WTC11 (cell line): ENCODE measurements around the gene PLEKHG7. TPM values are rescaled to one million over a fixed set of nuclear protein-coding genes. Genes with fewer than 3 reads are reported as not detected.

ENCODE experiments used
- ATAC-seq: fragments of 200-7000 bp; cut with Tn5 transposase; 2 replicates; pipeline ENCODE4 v1.10.0; 2021; ENCODE audit warnings: mild to moderate bottlenecking, moderate library complexity
- CTCF ChIA-PET: fragments of 300-600 bp; sonication (Branson Sonifier 250); formaldehyde crosslinking; loops from one replicate; lab custom pipeline; 2021; ENCODE audit warnings: antibody characterized with exemption; lab: Charles Lee
- POLR2A ChIA-PET: fragments of 350-600 bp; sonication (Branson Sonifier 250); formaldehyde crosslinking; loops from one replicate; lab custom pipeline; 2021; ENCODE audit warnings: antibody characterized with exemption; lab: Charles Lee
- DNase-seq: peaks from one replicate; pipeline ENCODE4 v3.0.0; 2021; ENCODE audit warnings: low spot score
- H3K27ac Mint-ChIP-seq: 2 replicates; pipeline ENCODE4 v1.8.0; 2021; ENCODE audit warnings: mixed read lengths
- H3K27me3 Mint-ChIP-seq: 2 replicates; pipeline ENCODE4 v1.8.0; 2021; ENCODE audit warnings: low read depth, mild to moderate bottlenecking, moderate library complexity, mixed read lengths
- H3K36me3 Mint-ChIP-seq: 2 replicates; pipeline ENCODE4 v1.8.0; 2021; ENCODE audit warnings: mixed read lengths
- H3K4me1 Mint-ChIP-seq: 2 replicates; pipeline ENCODE4 v1.8.0; 2022; ENCODE audit warnings: mixed read lengths
- H3K4me3 Mint-ChIP-seq: 2 replicates; pipeline ENCODE4 v1.8.0; 2021; ENCODE audit warnings: mild to moderate bottlenecking, moderate library complexity, mixed read lengths
- H3K9me3 Mint-ChIP-seq: 2 replicates; pipeline ENCODE4 v1.8.0; 2021; ENCODE audit warnings: mixed read lengths
- ATF1 ChIP-seq: sonication (generic); formaldehyde crosslinking; IDR thresholded peaks from 2 replicates; pipeline ENCODE4 v1.8.1; 2023; ENCODE audit warnings: mild to moderate bottlenecking, moderate library complexity, missing genetic modification reagents
- CREM ChIP-seq: sonication (generic); formaldehyde crosslinking; IDR thresholded peaks from 2 replicates; pipeline ENCODE4 v1.8.1; 2022; ENCODE audit warnings: mild to moderate bottlenecking, missing genetic modification reagents, moderate library complexity
- ETV6 ChIP-seq: sonication (generic); formaldehyde crosslinking; IDR thresholded peaks from 2 replicates; pipeline ENCODE4 v1.8.1; 2022; ENCODE audit warnings: mild to moderate bottlenecking, missing genetic modification reagents
- JUN ChIP-seq: sonication (generic); formaldehyde crosslinking; IDR thresholded peaks from 2 replicates; pipeline ENCODE4 v1.8.0; 2023; ENCODE audit warnings: mild to moderate bottlenecking, missing genetic modification reagents
- MXD4 ChIP-seq: fragments of 250-450 bp; sonication (Bioruptor Pico); IDR thresholded peaks from 2 replicates; pipeline ENCODE4 v1.8.0; 2021; ENCODE audit warnings: mild to moderate bottlenecking, moderate library complexity, borderline replicate concordance
- NFATC4 ChIP-seq: fragments of 250-450 bp; sonication (Bioruptor Pico); IDR thresholded peaks from 2 replicates; pipeline ENCODE4 v1.9.0; 2021; ENCODE audit warnings: mild to moderate bottlenecking
- NR1H2 ChIP-seq: sonication (generic); formaldehyde crosslinking; IDR thresholded peaks from 2 replicates; pipeline ENCODE4 v1.9.0; 2021; ENCODE audit warnings: mild to moderate bottlenecking, moderate library complexity, missing genetic modification reagents
- PRRX2 ChIP-seq: fragments of 250-450 bp; sonication (Bioruptor Pico); IDR thresholded peaks from 2 replicates; pipeline ENCODE4 v1.8.0; 2021; ENCODE audit warnings: mild to moderate bottlenecking
- SMAD4 ChIP-seq: sonication (generic); formaldehyde crosslinking; IDR thresholded peaks from 2 replicates; pipeline ENCODE4 v1.8.0; 2022; ENCODE audit warnings: mild to moderate bottlenecking, missing genetic modification reagents
- SOX15 ChIP-seq: fragments of 250-450 bp; sonication (Bioruptor Pico); IDR thresholded peaks from 2 replicates; pipeline ENCODE4 v1.9.0; 2021; ENCODE audit warnings: mild to moderate bottlenecking
- TEAD4 ChIP-seq: sonication (generic); formaldehyde crosslinking; IDR thresholded peaks from 2 replicates; pipeline ENCODE4 v1.8.0; 2022; ENCODE audit warnings: mild to moderate bottlenecking, missing genetic modification reagents
- ZNF232 ChIP-seq: sonication (generic); formaldehyde crosslinking; IDR thresholded peaks from 2 replicates; pipeline ENCODE4 v1.8.0; 2022; ENCODE audit warnings: mild to moderate bottlenecking, missing genetic modification reagents
- ZNF263 ChIP-seq: sonication (generic); formaldehyde crosslinking; IDR thresholded peaks from 2 replicates; pipeline ENCODE4 v1.8.1; 2022; ENCODE audit warnings: low read depth, mild to moderate bottlenecking, moderate library complexity, missing genetic modification reagents
- ZNF425 ChIP-seq: fragments of 250-450 bp; sonication (Bioruptor Pico); conservative IDR thresholded peaks from 2 replicates; pipeline ENCODE4 v1.9.0; 2021; ENCODE audit warnings: mild to moderate bottlenecking
- ZNF671 ChIP-seq: fragments of 250-450 bp; sonication (Bioruptor Pico); IDR thresholded peaks from 2 replicates; pipeline ENCODE4 v1.8.0; 2021; ENCODE audit warnings: mild to moderate bottlenecking
- total RNA-seq: library from RNA; stranded (reverse); gene quantifications from 3 replicates; pipeline ENCODE4 v1.2.3, GENCODE V29; 2021
- TF ChIP-seq, protein P1 (sequence below): sonication (generic); formaldehyde crosslinking; IDR thresholded peaks from 2 replicates; pipeline ENCODE4 v1.8.0; 2023; ENCODE audit warnings: missing genetic modification reagents, mild to moderate bottlenecking, borderline replicate concordance
- TF ChIP-seq, protein P2 (sequence below): fragments of 200-600 bp; IDR thresholded peaks from 2 replicates; pipeline ENCODE4 v1.8.0; 2022; ENCODE audit warnings: antibody characterized with exemption

PLEKHG7 gene
- total RNA-seq, 1 experiment from 2014 or later: not detected

DNA sequence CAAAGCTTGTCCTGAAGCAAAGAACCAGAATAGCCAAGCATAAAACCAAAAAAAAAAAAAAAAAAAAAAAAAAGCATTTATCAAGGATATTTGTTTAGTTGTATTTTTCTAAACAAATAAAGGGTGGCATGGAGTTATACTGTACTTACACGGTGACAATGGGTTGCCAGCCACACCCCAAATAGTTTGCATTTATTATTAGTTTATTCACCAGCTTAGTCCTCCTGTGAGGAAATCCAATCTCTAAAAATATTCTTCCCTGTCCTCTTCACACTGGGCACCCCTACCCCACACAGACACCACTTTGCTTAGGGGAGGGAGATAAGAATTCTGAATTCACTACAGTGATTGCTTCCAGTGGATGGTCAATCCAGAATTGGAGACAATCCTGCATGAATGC lies 18.9 kb downstream of the PLEKHG7 start:
- POLR2A ChIA-PET: no interaction called here
- Mint-ChIP-seq H3K4me3 (no peak overlapping the region), H3K4me1 (peaks cover 10% of the 10 kb centered on the region), H3K36me3 (peaks cover 13% of the 10 kb centered on the region), H3K27me3 (no peaks in the 10 kb centered on the region), H3K9me3 (peaks cover 15% of the 10 kb centered on the region), H3K27ac (no peak overlapping the region)
- no peak for ATAC-seq
- DNase-seq: no peak
- no peak for TF ChIP-seq MXD4 (CRISPR knock-in tag)
- TF ChIP-seq JUN (CRISPR knock-in tag): no peak
- no peak for TF ChIP-seq ETV6 (CRISPR knock-in tag)
- TF ChIP-seq TEAD4 (CRISPR knock-in tag): no peak
- CTCF ChIA-PET: no interaction called here

GRCh38 chr12:92722897-92723296 lies 20.1 kb downstream of the PLEKHG7 start:
- TF ChIP-seq ZNF263 (CRISPR knock-in tag): no peak
- no peak for TF ChIP-seq SMAD4 (CRISPR knock-in tag)
- TF ChIP-seq NR1H2 (CRISPR knock-in tag): no peak
- TF ChIP-seq ZNF232 (CRISPR knock-in tag): no peak
- TF ChIP-seq ZNF671: no peak
- TF ChIP-seq, protein P1, sequence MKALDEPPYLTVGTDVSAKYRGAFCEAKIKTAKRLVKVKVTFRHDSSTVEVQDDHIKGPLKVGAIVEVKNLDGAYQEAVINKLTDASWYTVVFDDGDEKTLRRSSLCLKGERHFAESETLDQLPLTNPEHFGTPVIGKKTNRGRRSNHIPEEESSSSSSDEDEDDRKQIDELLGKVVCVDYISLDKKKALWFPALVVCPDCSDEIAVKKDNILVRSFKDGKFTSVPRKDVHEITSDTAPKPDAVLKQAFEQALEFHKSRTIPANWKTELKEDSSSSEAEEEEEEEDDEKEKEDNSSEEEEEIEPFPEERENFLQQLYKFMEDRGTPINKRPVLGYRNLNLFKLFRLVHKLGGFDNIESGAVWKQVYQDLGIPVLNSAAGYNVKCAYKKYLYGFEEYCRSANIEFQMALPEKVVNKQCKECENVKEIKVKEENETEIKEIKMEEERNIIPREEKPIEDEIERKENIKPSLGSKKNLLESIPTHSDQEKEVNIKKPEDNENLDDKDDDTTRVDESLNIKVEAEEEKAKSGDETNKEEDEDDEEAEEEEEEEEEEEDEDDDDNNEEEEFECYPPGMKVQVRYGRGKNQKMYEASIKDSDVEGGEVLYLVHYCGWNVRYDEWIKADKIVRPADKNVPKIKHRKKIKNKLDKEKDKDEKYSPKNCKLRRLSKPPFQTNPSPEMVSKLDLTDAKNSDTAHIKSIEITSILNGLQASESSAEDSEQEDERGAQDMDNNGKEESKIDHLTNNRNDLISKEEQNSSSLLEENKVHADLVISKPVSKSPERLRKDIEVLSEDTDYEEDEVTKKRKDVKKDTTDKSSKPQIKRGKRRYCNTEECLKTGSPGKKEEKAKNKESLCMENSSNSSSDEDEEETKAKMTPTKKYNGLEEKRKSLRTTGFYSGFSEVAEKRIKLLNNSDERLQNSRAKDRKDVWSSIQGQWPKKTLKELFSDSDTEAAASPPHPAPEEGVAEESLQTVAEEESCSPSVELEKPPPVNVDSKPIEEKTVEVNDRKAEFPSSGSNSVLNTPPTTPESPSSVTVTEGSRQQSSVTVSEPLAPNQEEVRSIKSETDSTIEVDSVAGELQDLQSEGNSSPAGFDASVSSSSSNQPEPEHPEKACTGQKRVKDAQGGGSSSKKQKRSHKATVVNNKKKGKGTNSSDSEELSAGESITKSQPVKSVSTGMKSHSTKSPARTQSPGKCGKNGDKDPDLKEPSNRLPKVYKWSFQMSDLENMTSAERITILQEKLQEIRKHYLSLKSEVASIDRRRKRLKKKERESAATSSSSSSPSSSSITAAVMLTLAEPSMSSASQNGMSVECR (CRISPR knock-in tag): no peak
- TF ChIP-seq CREM: no peak
- TF ChIP-seq ATF1 (CRISPR knock-in tag): no peak
- TF ChIP-seq, all 79 proteins: peak for 0
- no peak overlapping the region for H3K27ac Mint-ChIP-seq
- no peaks in the 10 kb centered on the region for H3K27me3 Mint-ChIP-seq
- no peak overlapping the region for H3K4me3 Mint-ChIP-seq
- peaks cover 15% of the 10 kb centered on the region for H3K9me3 Mint-ChIP-seq
- H3K36me3 Mint-ChIP-seq: peaks cover 13% of the 10 kb centered on the region
- ChIA-PET POLR2A (no interaction called here), CTCF (no interaction called here)
- no peak for DNase-seq
- no peak for ATAC-seq
- no peaks in the 10 kb centered on the region; the same call in 1 of the 2 replicates for H3K4me1 Mint-ChIP-seq

- Mint-ChIP-seq H3K27ac (no peak overlapping the region), H3K27me3 (no peaks in the 10 kb centered on the region), H3K4me1 (no peaks in the 10 kb centered on the region), H3K36me3 (peaks cover 13% of the 10 kb centered on the region), H3K4me3 (no peak overlapping the region), H3K9me3 (peaks cover 15% of the 10 kb centered on the region)
- ATAC-seq (no peak), DNase-seq (no peak)
- ChIA-PET POLR2A (no interaction called here), CTCF (interaction anchor here (0.7 kb wide), 1 partner anchor 10 kb away, joined by 3 read pairs; no protein-coding TSS in a partner anchor)
- TF ChIP-seq ZNF425 (no peak), ZNF671 (no peak), PRRX2 (CRISPR knock-in tag) (no peak), ATF1 (CRISPR knock-in tag) (no peak), SOX15 (CRISPR knock-in tag) (no peak), NFATC4 (no peak)
- TF ChIP-seq, protein P2, sequence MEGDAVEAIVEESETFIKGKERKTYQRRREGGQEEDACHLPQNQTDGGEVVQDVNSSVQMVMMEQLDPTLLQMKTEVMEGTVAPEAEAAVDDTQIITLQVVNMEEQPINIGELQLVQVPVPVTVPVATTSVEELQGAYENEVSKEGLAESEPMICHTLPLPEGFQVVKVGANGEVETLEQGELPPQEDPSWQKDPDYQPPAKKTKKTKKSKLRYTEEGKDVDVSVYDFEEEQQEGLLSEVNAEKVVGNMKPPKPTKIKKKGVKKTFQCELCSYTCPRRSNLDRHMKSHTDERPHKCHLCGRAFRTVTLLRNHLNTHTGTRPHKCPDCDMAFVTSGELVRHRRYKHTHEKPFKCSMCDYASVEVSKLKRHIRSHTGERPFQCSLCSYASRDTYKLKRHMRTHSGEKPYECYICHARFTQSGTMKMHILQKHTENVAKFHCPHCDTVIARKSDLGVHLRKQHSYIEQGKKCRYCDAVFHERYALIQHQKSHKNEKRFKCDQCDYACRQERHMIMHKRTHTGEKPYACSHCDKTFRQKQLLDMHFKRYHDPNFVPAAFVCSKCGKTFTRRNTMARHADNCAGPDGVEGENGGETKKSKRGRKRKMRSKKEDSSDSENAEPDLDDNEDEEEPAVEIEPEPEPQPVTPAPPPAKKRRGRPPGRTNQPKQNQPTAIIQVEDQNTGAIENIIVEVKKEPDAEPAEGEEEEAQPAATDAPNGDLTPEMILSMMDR: no peak
Measured at GRCh38 chr12:92726850-92727249, 24.1 kb downstream of the PLEKHG7 start.
